ENCODE results near the gene MRPL49.

Gene MRPL49

DNA sequence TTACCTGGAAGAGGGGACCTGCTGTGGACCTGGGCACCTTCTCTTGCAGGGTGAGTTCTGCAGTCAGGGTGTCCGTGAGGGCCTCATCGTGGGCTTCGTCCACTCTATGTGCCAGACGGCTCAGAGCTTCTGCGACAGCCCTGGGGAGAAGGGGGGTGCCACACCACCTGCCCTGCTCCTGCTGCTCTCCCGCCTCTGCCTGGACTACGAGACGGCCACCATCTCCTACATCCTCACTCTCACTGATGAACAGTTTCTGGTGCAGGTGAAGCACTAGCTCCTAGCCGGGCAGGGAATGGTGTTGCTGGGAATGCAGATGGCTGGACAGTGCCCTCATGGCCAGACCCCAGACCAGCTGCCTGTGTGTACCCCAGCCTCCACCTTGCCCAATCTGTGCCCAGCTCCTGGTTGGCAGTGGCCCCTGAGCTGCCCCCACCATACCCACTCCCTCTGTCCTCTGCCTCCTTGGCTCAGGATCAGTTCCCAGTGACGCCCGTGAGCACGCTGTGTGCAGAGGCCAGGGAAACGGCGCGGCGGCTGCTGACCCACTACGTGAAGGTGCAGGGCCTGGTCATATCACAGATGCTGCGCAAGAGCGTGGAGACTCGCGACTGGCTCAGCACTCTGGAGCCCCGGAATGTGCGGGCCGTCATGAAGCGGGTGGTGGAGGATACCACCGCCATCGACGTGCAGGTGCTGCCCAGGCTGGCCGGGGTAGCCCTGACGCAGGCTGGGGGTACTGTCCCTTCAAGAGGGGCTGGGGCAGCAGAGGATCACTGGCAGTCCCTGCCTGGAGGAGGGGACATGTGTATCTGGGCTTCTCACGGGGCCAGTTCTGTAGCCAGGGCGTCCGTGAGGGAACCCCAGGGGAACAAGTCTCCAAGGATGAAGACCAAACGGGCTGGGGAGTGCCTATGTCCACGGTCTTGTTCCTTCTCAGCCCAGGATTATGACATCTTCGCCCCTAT lies 12.6 kb upstream of the MRPL49 start:
- no peak overlapping the region for H3K4me3 ChIP-seq (ENCODE audit: control insufficient read depth in 1 of 7, extremely low read depth in 1 of 7, insufficient read depth in 4 of 7, low read depth in 2 of 7, low read length in 6 of 7)
- H3K9me3 ChIP-seq (ENCODE audit: control extremely low read depth in 1 of 5, control insufficient read depth in 4 of 5, insufficient read depth in 2 of 5, low read depth in 1 of 5, low read length in 4 of 5), result no peaks in the 10 kb centered on the region
- CTCF ChIA-PET, result interaction anchor here (0.6 to 4.9 kb wide), 15 partner anchors 7 to 141 kb away, joined by 3 to 56 read pairs (median 6); partner anchors contain the start of genes ARL2, CAPN1, FAU and MRPL49
- H3K27ac ChIP-seq (ENCODE audit: insufficient read depth in 1 of 2, low read depth in 1 of 2, low read length in 2 of 2, poor library complexity in 1 of 2, severe bottlenecking in 2 of 2), result no peak overlapping the region
- DNase-seq, result no peak
- POLR2A ChIA-PET, result interaction anchor here (0.9 to 1.3 kb wide), 5 partner anchors 10 to 72 kb away, joined by 3 to 5 read pairs (median 3); partner anchors contain the start of gene CAPN1
- WGBS (ENCODE audit: insufficient coverage), result 92% methylated on average over 33 of the region's 36 CpGs
- H3K36me3 ChIP-seq (ENCODE audit: control insufficient read depth in 4 of 4, insufficient read depth in 4 of 4, low read length in 3 of 4), result peaks cover 2 to 52% (median 34%) of the 10 kb centered on the region in 4 experiments
- peaks cover 0 to 35% (median 31%) of the 10 kb centered on the region in 4 experiments for H3K4me1 ChIP-seq (ENCODE audit: control extremely low read depth in 1 of 4, control insufficient read depth in 4 of 4, insufficient read depth in 4 of 4, low read length in 3 of 4)
- no peaks in the 10 kb centered on the region for H3K27me3 ChIP-seq (replicated peaks in 2 of 5; ENCODE audit: control insufficient read depth in 4 of 5, insufficient read depth in 5 of 5, low read length in 4 of 5)

GRCh38 chr11:65110354-65110861 lies 11.7 kb upstream of the MRPL49 start:
- H3K36me3 ChIP-seq (ENCODE audit: control insufficient read depth in 4 of 4, insufficient read depth in 4 of 4, low read length in 3 of 4), result peaks cover 2 to 56% (median 30%) of the 10 kb centered on the region in 4 experiments
- ChIA-PET CTCF (interaction anchor here (0.6 to 4.9 kb wide), 20 partner anchors 7 to 204 kb away, joined by 3 to 56 read pairs (median 4); partner anchors contain the start of genes ARL2, BATF2, CAPN1 and CDC42EP2), POLR2A (interaction anchor here (0.7 to 1.3 kb wide), 5 partner anchors 11 to 71 kb away, joined by 3 to 5 read pairs (median 3); partner anchors contain the start of genes CAPN1 and VPS51)
- no peaks in the 10 kb centered on the region for H3K27me3 ChIP-seq (replicated peaks in 2 of 5; ENCODE audit: control insufficient read depth in 4 of 5, insufficient read depth in 5 of 5, low read length in 4 of 5)
- no peaks in the 10 kb centered on the region for H3K9me3 ChIP-seq (ENCODE audit: control extremely low read depth in 1 of 5, control insufficient read depth in 4 of 5, insufficient read depth in 2 of 5, low read depth in 1 of 5, low read length in 4 of 5)
- H3K27ac ChIP-seq (ENCODE audit: insufficient read depth in 1 of 2, low read depth in 1 of 2, low read length in 2 of 2, poor library complexity in 1 of 2, severe bottlenecking in 2 of 2), result no peak overlapping the region
- 19% methylated on average over 15 of the region's 18 CpGs for WGBS (ENCODE audit: insufficient coverage)
- H3K4me3 ChIP-seq (ENCODE audit: control insufficient read depth in 1 of 7, extremely low read depth in 1 of 7, insufficient read depth in 4 of 7, low read depth in 2 of 7, low read length in 6 of 7), result no peak overlapping the region
- peaks cover 0 to 36% (median 31%) of the 10 kb centered on the region in 4 experiments for H3K4me1 ChIP-seq (ENCODE audit: control extremely low read depth in 1 of 4, control insufficient read depth in 4 of 4, insufficient read depth in 4 of 4, low read length in 3 of 4)
- DNase-seq, result peak; percentile 85 to 94 (median 90)

DNA sequence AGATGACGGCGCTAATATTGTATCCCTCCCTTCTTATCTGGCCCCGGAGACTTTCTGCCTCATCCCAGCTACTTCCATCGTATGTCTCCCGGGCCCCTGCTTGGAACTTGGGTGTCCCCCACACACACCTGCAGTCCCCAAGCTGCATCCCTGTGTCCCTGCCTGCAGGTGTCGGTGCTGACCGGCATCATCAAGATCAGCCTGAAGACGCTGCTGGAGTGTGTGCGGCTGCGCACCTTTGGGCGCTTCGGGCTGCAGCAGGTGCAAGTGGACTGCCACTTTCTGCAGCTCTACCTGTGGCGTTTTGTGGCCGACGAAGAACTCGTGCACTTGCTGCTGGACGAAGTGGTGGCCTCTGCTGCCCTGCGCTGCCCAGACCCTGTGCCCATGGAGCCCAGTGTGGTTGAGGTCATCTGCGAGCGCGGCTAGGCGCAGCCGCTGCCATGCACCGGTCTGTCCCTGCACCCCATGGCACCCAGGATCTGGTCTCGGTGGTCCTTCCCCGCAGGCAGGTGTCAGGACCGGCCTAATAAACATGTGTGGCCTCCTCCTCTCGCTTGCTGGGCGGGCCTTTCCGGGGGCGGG lies 10.9 kb upstream of the MRPL49 start:
- H3K36me3 ChIP-seq (ENCODE audit: control insufficient read depth in 4 of 4, insufficient read depth in 4 of 4, low read length in 3 of 4), result peaks cover 0 to 59% (median 30%) of the 10 kb centered on the region in 4 experiments
- DNase-seq, result no peak
- H3K27me3 ChIP-seq (replicated peaks in 2 of 5; ENCODE audit: control insufficient read depth in 4 of 5, insufficient read depth in 5 of 5, low read length in 4 of 5), result no peaks in the 10 kb centered on the region
- H3K9me3 ChIP-seq (ENCODE audit: control extremely low read depth in 1 of 5, control insufficient read depth in 4 of 5, insufficient read depth in 2 of 5, low read depth in 1 of 5, low read length in 4 of 5), result no peaks in the 10 kb centered on the region
- ChIA-PET CTCF (interaction anchor here (0.7 to 4.9 kb wide), 24 partner anchors 8 to 203 kb away, joined by 3 to 56 read pairs (median 4); partner anchors contain the start of genes ARL2, BATF2, CAPN1 and CDC42EP2), POLR2A (interaction anchor here (0.7 to 2.8 kb wide), 8 partner anchors 12 to 95 kb away, joined by 3 to 7 read pairs (median 3); partner anchors contain the start of genes SYVN1 and VPS51)
- WGBS (ENCODE audit: insufficient coverage), result 68% methylated on average over 31 of the region's 31 CpGs
- H3K4me3 ChIP-seq (ENCODE audit: control insufficient read depth in 1 of 7, extremely low read depth in 1 of 7, insufficient read depth in 4 of 7, low read depth in 2 of 7, low read length in 6 of 7), result peak overlapping the region in 3 of 7 experiments; percentile 74 to 80 (median 74)
- H3K4me1 ChIP-seq (ENCODE audit: control extremely low read depth in 1 of 4, control insufficient read depth in 4 of 4, insufficient read depth in 4 of 4, low read length in 3 of 4), result peaks cover 0 to 44% (median 34%) of the 10 kb centered on the region in 4 experiments
- no peak overlapping the region for H3K27ac ChIP-seq (ENCODE audit: insufficient read depth in 1 of 2, low read depth in 1 of 2, low read length in 2 of 2, poor library complexity in 1 of 2, severe bottlenecking in 2 of 2)

DNA sequence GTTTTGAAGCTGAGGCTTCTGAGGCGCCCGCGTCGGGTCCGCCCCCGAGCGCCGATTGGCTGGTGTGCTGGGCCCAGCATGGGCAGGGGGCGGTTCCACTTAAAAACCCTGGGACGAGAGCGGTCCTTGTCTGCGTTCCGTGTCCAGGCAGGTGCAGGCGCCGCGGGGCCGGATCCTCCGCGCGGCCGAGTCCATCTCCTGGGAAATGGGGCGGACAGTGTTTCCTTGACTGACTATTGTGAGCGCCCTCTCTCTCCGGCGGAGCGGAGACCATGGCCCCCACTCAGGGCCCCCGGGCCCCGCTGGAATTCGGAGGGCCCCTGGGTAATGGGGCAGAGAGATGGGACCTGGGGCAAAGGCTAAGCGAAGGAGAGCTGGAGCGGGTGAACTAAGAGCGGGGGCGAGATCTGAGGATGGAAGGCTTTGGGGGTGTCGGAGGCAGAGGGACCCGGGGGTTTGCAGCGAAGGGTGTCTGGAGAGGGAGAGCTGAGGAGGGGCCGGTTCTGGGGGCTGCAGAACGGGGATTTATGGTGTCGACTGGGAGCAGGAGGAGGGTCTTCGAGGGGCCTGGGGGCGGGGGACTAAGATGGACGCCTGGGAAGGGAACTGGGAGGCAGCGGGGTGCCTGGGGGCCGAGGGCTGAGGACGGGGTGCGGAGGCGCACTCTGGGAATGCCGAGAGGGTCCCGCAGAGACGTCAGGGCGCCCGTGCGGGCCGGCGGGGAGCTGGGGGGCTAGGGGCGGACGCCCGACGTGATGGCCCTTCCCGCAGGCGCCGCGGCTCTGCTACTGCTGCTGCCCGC lies 10.2 kb upstream of the MRPL49 start, which contains the start of gene TM7SF2:
TSS of gene TM7SF2 (plus strand) at position 129 of the 802 bp plus-strand sequence. CDS start at position 273, 144 bp downstream.
- ChIA-PET CTCF (interaction anchor here (0.7 to 4.9 kb wide), 22 partner anchors 8 to 203 kb away, joined by 3 to 56 read pairs (median 4); partner anchors contain the start of genes ARL2, CAPN1, CDC42EP2 and FAU), POLR2A (interaction anchor here (0.7 to 2.8 kb wide), 6 partner anchors 16 to 96 kb away, joined by 3 to 7 read pairs (median 3); partner anchors contain the start of genes SYVN1 and VPS51)
- H3K4me3 ChIP-seq (ENCODE audit: control insufficient read depth in 1 of 7, extremely low read depth in 1 of 7, insufficient read depth in 4 of 7, low read depth in 2 of 7, low read length in 6 of 7), result peak within 1 kb of the TSS; percentile 52 to 80 (median 74)
- peaks cover 0 to 51% (median 40%) of the 10 kb centered on the region in 4 experiments for H3K4me1 ChIP-seq (ENCODE audit: control extremely low read depth in 1 of 4, control insufficient read depth in 4 of 4, insufficient read depth in 4 of 4, low read length in 3 of 4)
- H3K9me3 ChIP-seq (ENCODE audit: control extremely low read depth in 1 of 5, control insufficient read depth in 4 of 5, insufficient read depth in 2 of 5, low read depth in 1 of 5, low read length in 4 of 5), result no peaks in the 10 kb centered on the region
- no peaks in the 10 kb centered on the region for H3K27me3 ChIP-seq (replicated peaks in 2 of 5; ENCODE audit: control insufficient read depth in 4 of 5, insufficient read depth in 5 of 5, low read length in 4 of 5)
- peak within 1 kb of the TSS in 1 of 2 experiments; percentile 61 for H3K27ac ChIP-seq (ENCODE audit: insufficient read depth in 1 of 2, low read depth in 1 of 2, low read length in 2 of 2, poor library complexity in 1 of 2, severe bottlenecking in 2 of 2)
- DNase-seq, result peak; percentile 91 to 95 (median 94)
- under 1% methylated on average over 52 of the region's 64 CpGs for WGBS (ENCODE audit: insufficient coverage)
- H3K36me3 ChIP-seq (ENCODE audit: control insufficient read depth in 4 of 4, insufficient read depth in 4 of 4, low read length in 3 of 4), result peaks cover 0 to 60% (median 29%) of the 10 kb centered on the region in 4 experiments

GRCh38 chr11:65112546-65113360 lies 9.4 kb upstream of the MRPL49 start:
- Histone ChIP-seq H3K27me3 (replicated peaks in 2 of 5; ENCODE audit: control insufficient read depth in 4 of 5, insufficient read depth in 5 of 5, low read length in 4 of 5) (no peaks in the 10 kb centered on the region), H3K4me3 (ENCODE audit: control insufficient read depth in 1 of 7, extremely low read depth in 1 of 7, insufficient read depth in 4 of 7, low read depth in 2 of 7, low read length in 6 of 7) (peak overlapping the region; percentile 52 to 80 (median 74)), H3K36me3 (ENCODE audit: control insufficient read depth in 4 of 4, insufficient read depth in 4 of 4, low read length in 3 of 4) (peaks cover 0 to 51% (median 24%) of the 10 kb centered on the region in 4 experiments), H3K9me3 (ENCODE audit: control extremely low read depth in 1 of 5, control insufficient read depth in 4 of 5, insufficient read depth in 2 of 5, low read depth in 1 of 5, low read length in 4 of 5) (no peaks in the 10 kb centered on the region), H3K27ac (ENCODE audit: insufficient read depth in 1 of 2, low read depth in 1 of 2, low read length in 2 of 2, poor library complexity in 1 of 2, severe bottlenecking in 2 of 2) (peak overlapping the region in 1 of 2 experiments; percentile 61), H3K4me1 (ENCODE audit: control extremely low read depth in 1 of 4, control insufficient read depth in 4 of 4, insufficient read depth in 4 of 4, low read length in 3 of 4) (peaks cover 0 to 57% (median 43%) of the 10 kb centered on the region in 4 experiments)
- WGBS (ENCODE audit: insufficient coverage), result 0% methylated on average over 44 of the region's 57 CpGs
- CTCF ChIA-PET, result interaction anchor here (0.5 to 4.9 kb wide), 17 partner anchors 8 to 99 kb away, joined by 3 to 56 read pairs (median 4); partner anchors contain the start of genes ARL2, CAPN1, FAU and MRPL49
- peak; percentile 61 to 81 (median 76) for DNase-seq
- POLR2A ChIA-PET, result interaction anchor here (1.0 to 2.8 kb wide), 4 partner anchors 17 to 97 kb away, joined by 3 to 7 read pairs (median 4); partner anchors contain the start of genes SYVN1 and VPS51

Data from common myeloid progenitor, CD34-positive (primary cell).